OCI-LY1 (cell line): ENCODE data around the gene RNF112.

Source experiments
- EZH2 ChIP-seq: fragments of 200-600 bp; sonication (generic), shearing (Covaris generic); IDR thresholded peaks from 2 replicates; pipeline ENCODE4 v1.8.0; 2017; ENCODE audit warnings: borderline replicate concordance, mixed run types, mild to moderate bottlenecking, antibody characterized with exemption, low read length, moderate library complexity, mixed read lengths
- TF ChIP-seq, protein P1 (sequence below): fragments of 200-600 bp; sonication (generic), shearing (Covaris generic); IDR thresholded peaks from 2 replicates; pipeline ENCODE4 v1.5.1; 2017; ENCODE audit warnings: mild to moderate bottlenecking, antibody characterized with exemption, low read length, moderate library complexity, mixed read lengths

DNA sequence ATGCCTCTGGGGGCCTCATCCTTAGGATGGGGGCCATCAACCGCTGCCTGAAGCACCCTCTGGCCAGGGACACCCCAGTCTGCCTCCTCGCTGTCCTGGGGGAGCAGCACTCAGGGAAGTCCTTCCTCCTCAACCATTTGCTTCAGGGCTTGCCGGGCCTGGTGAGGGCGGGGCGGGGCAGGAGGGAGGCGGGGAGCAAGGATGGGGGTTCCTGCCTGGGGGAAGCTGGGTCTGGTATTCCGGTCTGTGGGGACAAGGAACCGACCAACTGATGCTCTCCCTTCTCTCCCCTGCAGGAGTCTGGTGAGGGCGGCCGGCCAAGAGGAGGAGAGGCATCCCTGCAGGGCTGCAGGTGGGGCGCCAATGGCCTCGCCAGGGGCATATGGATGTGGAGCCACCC lies 2.0 kb downstream of the RNF112 start:
- TF ChIP-seq, protein P1, sequence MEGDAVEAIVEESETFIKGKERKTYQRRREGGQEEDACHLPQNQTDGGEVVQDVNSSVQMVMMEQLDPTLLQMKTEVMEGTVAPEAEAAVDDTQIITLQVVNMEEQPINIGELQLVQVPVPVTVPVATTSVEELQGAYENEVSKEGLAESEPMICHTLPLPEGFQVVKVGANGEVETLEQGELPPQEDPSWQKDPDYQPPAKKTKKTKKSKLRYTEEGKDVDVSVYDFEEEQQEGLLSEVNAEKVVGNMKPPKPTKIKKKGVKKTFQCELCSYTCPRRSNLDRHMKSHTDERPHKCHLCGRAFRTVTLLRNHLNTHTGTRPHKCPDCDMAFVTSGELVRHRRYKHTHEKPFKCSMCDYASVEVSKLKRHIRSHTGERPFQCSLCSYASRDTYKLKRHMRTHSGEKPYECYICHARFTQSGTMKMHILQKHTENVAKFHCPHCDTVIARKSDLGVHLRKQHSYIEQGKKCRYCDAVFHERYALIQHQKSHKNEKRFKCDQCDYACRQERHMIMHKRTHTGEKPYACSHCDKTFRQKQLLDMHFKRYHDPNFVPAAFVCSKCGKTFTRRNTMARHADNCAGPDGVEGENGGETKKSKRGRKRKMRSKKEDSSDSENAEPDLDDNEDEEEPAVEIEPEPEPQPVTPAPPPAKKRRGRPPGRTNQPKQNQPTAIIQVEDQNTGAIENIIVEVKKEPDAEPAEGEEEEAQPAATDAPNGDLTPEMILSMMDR: no peak
- no peak for TF ChIP-seq EZH2
